Aorta (tissue), 5 donors: ENCODE results near the gene AKR7A3. TPM values are rescaled to one million over a fixed set of nuclear protein-coding genes. Genes with fewer than 3 reads are reported as not detected.

Experiments used
- ATAC-seq: fragments of 200-7000 bp; cut with Tn5 transposase; one replicate; pipeline ENCODE4 v1.9.1; 2022; ENCODE audit warnings: moderate library complexity; ENCODE audit not compliant: low FRiP score
- DNase-seq, 2 donors: peaks; one replicate each; pipeline ENCODE4 v3.0.0-alpha.2; 2020
- H3K27ac ChIP-seq, 2 donors: one replicate each; pipeline ENCODE4 v1.5.1; 2013; ENCODE audit warnings: low read length in 2 of 2, mild to moderate bottlenecking in 2 of 2, moderate library complexity in 2 of 2, control low read depth in 1 of 2, inconsistent platforms in 1 of 2, low read depth in 1 of 2
- H3K27me3 ChIP-seq, 2 donors: one replicate each; pipeline ENCODE4 v1.6.1; 2013; ENCODE audit warnings: control low read depth in 1 of 2, low read length in 1 of 2, mild to moderate bottlenecking in 1 of 2, moderate library complexity in 1 of 2; ENCODE audit not compliant: insufficient read depth in 2 of 2, control insufficient read depth in 1 of 2
- H3K36me3 ChIP-seq, 2 donors: one replicate each; pipeline ENCODE4 v1.6.1; 2013; ENCODE audit warnings: control low read depth in 1 of 2, low read length in 1 of 2, mild to moderate bottlenecking in 1 of 2; ENCODE audit not compliant: insufficient read depth in 2 of 2, control insufficient read depth in 1 of 2
- H3K4me1 ChIP-seq, 2 donors: one replicate each; pipeline ENCODE4 v1.6.1; 2013; ENCODE audit warnings: low read length in 2 of 2, control low read depth in 1 of 2, mild to moderate bottlenecking in 1 of 2, moderate library complexity in 1 of 2; ENCODE audit not compliant: insufficient read depth in 2 of 2, control insufficient read depth in 1 of 2
- H3K4me3 ChIP-seq, 2 donors: one replicate each; pipeline ENCODE4 v1.5.1; 2013; ENCODE audit warnings: low read length in 2 of 2, control low read depth in 1 of 2, mild to moderate bottlenecking in 1 of 2
- H3K9me3 ChIP-seq: one replicate; pipeline ENCODE4 v1.6.1; 2013; ENCODE audit warnings: mild to moderate bottlenecking, low read length; ENCODE audit not compliant: control insufficient read depth
- WGBS, 2 donors: extraction: QIAGEN DNeasy Blood & Tissue Kit; methylation state at CpG; one replicate each; pipeline ENCODE4 v1.1.7; 2013; 5-methylcytosine and 5-hydroxymethylcytosine counted together
- intact Hi-C, 2 donors: fragments of 100-400 bp; cut with DNase I; formaldehyde crosslinking; loops; one replicate each; pipeline versions ENCODE4 v1.14.2 to v1.15.0; 2022
- polyA plus RNA-seq, 2 donors: library from polyadenylated mRNA; stranded (reverse); fragments of 200-250 nt; gene quantifications; one replicate each; pipeline ENCODE4 v1.2.3, GENCODE V29; 2013
- total RNA-seq, 2 donors: library from RNA; stranded (reverse); fragmentation: NEBNext Ultra II Directional; extraction: Animal tissue kit (Norgen Biotek cat#: 25700); gene quantifications; one replicate each; pipeline ENCODE4 v1.2.1, GENCODE V29; 2021
- donor health status: healthy with polysubstance abuse.
- donor health status: Bipolar disorder and iron deficiency.
- donor health status: DM: no; HTN: no; CAD: no.
- donor health status: DM: no; HTN: no; CAD: no.
- donor health status: DM: yes; HTN: yes; CAD: no.

The AKR7A3 gene
- total and polyA plus RNA-seq, 4 donors = 1.2 to 99.8 (median 2.1) TPM

DNA sequence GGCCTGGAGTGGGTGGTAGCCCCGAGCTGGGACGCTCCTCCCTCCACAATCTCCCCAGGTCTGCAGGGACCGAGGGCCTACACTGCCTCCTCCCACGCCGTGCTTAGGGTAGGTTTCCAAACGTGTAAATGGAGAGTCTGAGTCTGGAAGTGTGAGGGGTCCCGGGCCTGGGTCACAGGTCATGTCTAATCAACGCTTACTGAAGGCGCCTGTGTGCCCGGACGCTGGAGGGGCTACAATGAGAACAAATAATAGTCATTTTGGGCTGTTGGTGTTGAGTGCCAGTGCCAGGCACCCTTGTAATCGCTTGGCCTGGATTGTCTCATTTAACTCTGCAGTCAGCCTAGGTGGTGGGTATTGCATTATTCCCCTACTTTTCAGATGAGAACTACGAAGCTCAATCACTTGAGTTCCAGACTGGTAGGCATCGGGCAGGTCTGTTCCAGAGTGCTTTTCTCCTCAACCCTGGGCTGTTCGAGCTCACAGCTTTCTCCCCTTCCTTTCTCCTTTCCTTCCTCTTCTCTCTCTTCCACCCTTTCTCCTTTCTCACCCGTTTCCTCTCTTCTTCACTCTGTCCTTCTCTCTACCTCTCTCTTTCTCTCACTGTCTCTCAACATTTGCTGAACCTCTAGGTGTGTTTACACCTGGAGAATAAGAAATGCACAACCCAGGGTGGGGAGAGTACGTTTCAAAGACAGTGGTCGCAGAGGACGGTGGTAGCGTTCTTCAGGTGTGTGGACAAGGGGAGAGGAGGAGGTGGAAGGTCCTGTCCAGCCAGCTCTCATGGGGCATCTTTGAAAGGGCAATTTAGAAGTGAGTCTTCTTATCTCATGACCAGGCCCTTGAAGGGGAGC is 24.4 kb upstream of the AKR7A3 start:
- 23 to 25% methylated on average over 19 to 20 of the region's 20 CpGs for WGBS, 2 donors
- Histone ChIP-seq H3K4me3 (peak overlapping the region; percentile 33 to 66), H3K9me3 (no peaks in the 10 kb centered on the region), H3K27me3 (no peaks in the 10 kb centered on the region), H3K36me3 (no peaks in the 10 kb centered on the region), H3K27ac (peak overlapping the region in 1 of 2 donors; percentile 9), H3K4me1 (no peaks in the 10 kb centered on the region)
- DNase-seq (no peak), ATAC-seq (no peak)
- intact Hi-C loops = no loop called here

GRCh38 chr1:19311931-19312781 is 23.6 kb upstream of the AKR7A3 start, which contains the start of the genes AKR7A2 and SLC66A1:
Gene AKR7A2, minus strand, starts transcription at chr1:19312144. Its CDS starts 20 bp downstream, at chr1:19312124.
Gene SLC66A1, plus strand, starts transcription at chr1:19312326. Its CDS starts 5,352 bp downstream, at chr1:19317678.
- DNase-seq (peak; percentile 94 to 96), ATAC-seq (peak; percentile 97)
- intact Hi-C loops = no loop called here
- WGBS, 2 donors = 0% methylated on average over 83 to 105 of the region's 105 CpGs
- Histone ChIP-seq H3K4me1 (no peaks in the 10 kb centered on the region), H3K36me3 (peaks cover 0 to 2% of the 10 kb centered on the region in 2 donors), H3K9me3 (no peaks in the 10 kb centered on the region), H3K4me3 (peak within 1 kb of the TSS; percentile 58 to 66), H3K27ac (peak within 1 kb of the TSS in 1 of 2 donors; percentile 9), H3K27me3 (no peaks in the 10 kb centered on the region)

DNA sequence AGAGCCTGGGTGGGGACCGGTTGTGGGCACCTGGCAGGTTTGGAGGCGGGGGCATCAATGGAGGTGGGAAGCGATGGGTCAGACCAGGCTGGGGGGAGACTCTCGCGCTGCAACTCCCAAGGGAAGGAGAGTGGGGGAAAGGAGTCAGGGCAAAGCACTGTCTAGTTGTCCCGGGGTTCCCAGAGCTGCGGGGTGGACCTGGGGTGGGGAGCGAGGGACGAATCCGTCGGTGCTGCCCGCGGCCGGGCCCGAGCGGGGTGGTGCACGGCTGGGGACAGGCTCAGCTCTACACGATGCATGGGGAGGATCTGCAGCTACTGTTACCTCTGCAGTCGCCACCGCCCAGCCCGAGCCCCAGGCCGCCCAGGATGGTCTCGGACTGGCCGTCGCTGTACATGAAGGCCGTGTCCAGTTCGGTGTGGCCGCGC is 22.9 kb upstream of the AKR7A3 start:
- Histone ChIP-seq H3K4me1 (no peaks in the 10 kb centered on the region), H3K4me3 (peak overlapping the region; percentile 30 to 58), H3K27ac (no peak overlapping the region), H3K27me3 (no peaks in the 10 kb centered on the region), H3K9me3 (no peaks in the 10 kb centered on the region), H3K36me3 (peaks cover 0 to 2% of the 10 kb centered on the region in 2 donors)
- intact Hi-C loops = no loop called here
- WGBS, 2 donors = 0 to 1% methylated on average over 28 to 29 of the region's 29 CpGs
- peak; percentile 30 for ATAC-seq
- peak in 1 of 2 donors; percentile 65 for DNase-seq

DNA sequence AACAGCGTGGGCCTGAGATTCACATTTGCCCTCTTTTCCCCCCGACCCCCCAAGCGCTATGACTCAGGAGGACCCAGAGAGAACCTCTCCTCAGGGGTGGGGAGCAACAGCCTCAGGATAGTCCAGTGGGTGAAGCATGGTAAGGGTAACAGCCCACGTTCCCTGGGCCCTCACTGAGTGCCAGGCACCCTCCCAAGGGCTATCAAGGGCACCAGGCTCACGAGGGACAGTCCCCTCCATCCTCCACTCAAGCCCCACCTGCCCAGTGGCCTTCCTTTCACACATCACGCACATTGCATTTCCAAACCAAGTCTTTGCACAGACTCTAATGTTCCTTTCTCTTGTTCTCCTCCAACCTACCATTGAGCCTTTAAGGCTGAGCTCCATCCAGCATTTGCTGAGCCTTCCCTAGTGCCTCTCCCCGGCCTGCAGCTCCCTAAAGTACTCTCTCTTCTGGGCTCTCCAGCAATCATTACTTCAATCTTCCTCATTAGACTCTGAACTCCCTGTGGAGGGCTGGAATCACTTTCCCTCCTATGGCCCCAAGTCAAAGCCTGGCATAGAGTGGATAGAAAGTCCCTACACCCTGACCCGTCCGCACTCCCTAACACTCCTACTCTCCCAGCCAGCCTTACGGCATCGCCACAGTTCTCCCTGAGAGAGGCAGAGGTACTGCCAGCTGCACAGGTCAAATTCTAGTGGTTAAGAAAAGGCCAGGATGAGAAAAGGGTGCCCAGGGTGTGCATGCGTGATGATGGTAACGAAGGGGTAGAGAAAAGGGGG is 22.3 kb upstream of the AKR7A3 start:
- DNase-seq (no peak), ATAC-seq (no peak)
- 34 to 43% methylated on average over 13 of the region's 13 CpGs for WGBS, 2 donors
- Histone ChIP-seq H3K9me3 (no peaks in the 10 kb centered on the region), H3K4me3 (peak overlapping the region in 1 of 2 donors; percentile 58), H3K36me3 (peaks cover 0 to 2% of the 10 kb centered on the region in 2 donors), H3K27me3 (no peaks in the 10 kb centered on the region), H3K4me1 (no peaks in the 10 kb centered on the region), H3K27ac (no peak overlapping the region)
- intact Hi-C loops = no loop called here

GRCh38 chr1:19310061-19310460 is 21.5 kb upstream of the AKR7A3 start:
- H3K4me3 ChIP-seq = no peak overlapping the region
- no peaks in the 10 kb centered on the region for H3K9me3 ChIP-seq
- intact Hi-C loops = no loop called here
- no peaks in the 10 kb centered on the region for H3K4me1 ChIP-seq
- no peak for DNase-seq
- no peak overlapping the region for H3K27ac ChIP-seq
- 84 to 85% methylated on average over 7 of the region's 7 CpGs for WGBS, 2 donors
- peaks cover 0 to 3% of the 10 kb centered on the region in 2 donors for H3K36me3 ChIP-seq
- no peak for ATAC-seq
- H3K27me3 ChIP-seq = no peaks in the 10 kb centered on the region

DNA sequence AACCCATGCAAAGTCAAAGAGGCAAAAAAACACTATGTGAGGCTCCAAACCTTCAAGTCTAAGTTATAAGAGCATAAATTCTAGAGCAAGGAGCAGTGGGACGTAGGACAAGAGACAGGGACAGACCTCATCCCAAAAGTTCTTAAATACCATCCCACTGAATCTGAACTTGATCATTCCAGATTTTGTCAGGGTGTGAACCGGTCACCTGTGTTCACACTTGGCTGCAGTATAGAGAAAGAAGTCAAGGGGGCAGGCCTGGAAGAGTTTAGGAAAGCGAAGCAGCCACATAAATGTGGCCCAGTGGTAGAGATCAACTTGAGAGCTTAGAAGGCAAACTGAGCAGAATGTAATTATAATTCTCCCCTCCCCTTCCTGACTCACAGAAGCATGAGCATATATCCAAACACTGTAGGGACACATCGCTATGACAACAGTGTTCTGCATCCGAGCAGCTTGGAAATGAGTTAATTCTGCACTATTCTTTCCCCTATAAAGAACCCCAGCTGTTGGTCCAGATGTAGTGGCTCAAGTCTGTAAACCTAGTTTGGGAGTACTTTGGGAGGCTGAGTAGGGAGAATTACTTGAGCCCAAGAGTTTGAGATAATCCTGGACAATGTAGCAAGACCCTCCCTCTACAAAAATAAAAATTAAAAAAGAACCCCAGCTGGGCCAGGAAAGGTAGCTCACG is 20.7 kb upstream of the AKR7A3 start:
- intact Hi-C loops = no loop called here
- H3K4me3 ChIP-seq = no peak overlapping the region
- no peak overlapping the region for H3K27ac ChIP-seq
- H3K9me3 ChIP-seq = no peaks in the 10 kb centered on the region
- ATAC-seq (no peak), DNase-seq (no peak)
- H3K36me3 ChIP-seq = peaks cover 0 to 3% of the 10 kb centered on the region in 2 donors
- 85 to 86% methylated on average over 6 of the region's 6 CpGs for WGBS, 2 donors
- no peaks in the 10 kb centered on the region for H3K4me1 ChIP-seq
- H3K27me3 ChIP-seq = no peaks in the 10 kb centered on the region

DNA sequence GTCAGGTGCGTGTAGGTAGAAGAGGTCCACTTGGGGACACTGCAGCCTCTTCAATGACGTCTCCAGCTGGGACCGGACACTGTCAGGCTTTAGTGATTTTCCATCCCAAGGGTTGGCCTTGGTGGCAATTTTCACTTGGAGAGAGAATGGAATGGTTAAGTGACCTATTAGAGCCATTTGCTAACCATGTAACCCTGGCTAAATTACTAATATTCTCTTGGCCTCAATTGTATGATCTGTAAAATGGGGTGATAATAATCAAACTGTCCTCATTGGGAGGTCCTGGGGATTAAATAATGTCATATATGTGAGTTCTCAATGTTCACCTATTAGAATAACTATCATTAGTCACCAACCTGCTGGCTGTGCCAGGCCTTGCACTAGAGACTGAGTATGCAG is 19.9 kb upstream of the AKR7A3 start:
- Histone ChIP-seq H3K27me3 (no peaks in the 10 kb centered on the region), H3K9me3 (no peaks in the 10 kb centered on the region), H3K4me3 (no peak overlapping the region), H3K4me1 (no peaks in the 10 kb centered on the region), H3K36me3 (peaks cover 0 to 3% of the 10 kb centered on the region in 2 donors), H3K27ac (no peak overlapping the region)
- intact Hi-C loops = no loop called here
- no peak for DNase-seq
- ATAC-seq = no peak
- WGBS, 2 donors = 87 to 96% methylated on average over 3 of the region's 3 CpGs
